BE2C (cell line): ENCODE results near the gene PDGFC.

ENCODE experiments used
- DNase-seq: peaks from one replicate; pipeline ENCODE4 v3.0.0-alpha.2; 2020
- H3K27me3 ChIP-seq: fragments of 250-450 bp; sonication (Bioruptor Pico); 2 replicates; pipeline ENCODE4 v1.5.1; 2020; ENCODE audit warnings: mild to moderate bottlenecking
- H3K36me3 ChIP-seq: fragments of 250-450 bp; sonication (Bioruptor Pico); 2 replicates; pipeline ENCODE4 v1.5.1; 2020; ENCODE audit warnings: mild to moderate bottlenecking
- H3K4me1 ChIP-seq: fragments of 250-450 bp; sonication (Bioruptor Pico); 2 replicates; pipeline ENCODE4 v1.5.1; 2020
- H3K4me3 ChIP-seq: 2 replicates; pipeline ENCODE4 v1.5.1; 2011; ENCODE audit warnings: low read depth, low read length
- H3K9me3 ChIP-seq: fragments of 250-450 bp; sonication (Bioruptor Pico); 2 replicates; pipeline ENCODE4 v1.5.1; 2020
- TF ChIP-seq, protein P1 (sequence below): IDR thresholded peaks from 2 replicates; pipeline ENCODE4 v1.5.1; 2012; ENCODE audit warnings: mild to moderate bottlenecking, low read depth, low read length

Gene PDGFC

DNA sequence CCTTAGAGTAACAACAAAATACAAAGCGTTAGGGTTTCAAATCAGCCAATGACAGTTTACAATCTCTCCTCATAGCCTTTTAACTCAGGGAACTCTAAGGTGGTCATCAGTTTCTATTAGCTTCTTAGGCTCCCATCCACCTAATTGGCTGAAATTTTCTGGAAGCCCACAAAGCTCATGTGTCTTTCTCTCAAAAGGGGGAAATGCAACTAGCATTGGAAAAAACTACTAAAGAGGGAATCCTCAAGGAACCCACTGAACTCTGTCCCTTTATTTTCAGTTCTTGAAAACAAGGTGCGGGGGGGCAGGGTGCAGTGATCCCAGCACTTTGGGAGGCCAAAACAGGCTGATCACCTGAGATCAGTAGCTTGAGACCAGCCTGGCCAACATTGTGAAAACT lies 56.4 kb downstream of the PDGFC start:
- no peaks in the 10 kb centered on the region for H3K36me3 ChIP-seq
- TF ChIP-seq, protein P1, sequence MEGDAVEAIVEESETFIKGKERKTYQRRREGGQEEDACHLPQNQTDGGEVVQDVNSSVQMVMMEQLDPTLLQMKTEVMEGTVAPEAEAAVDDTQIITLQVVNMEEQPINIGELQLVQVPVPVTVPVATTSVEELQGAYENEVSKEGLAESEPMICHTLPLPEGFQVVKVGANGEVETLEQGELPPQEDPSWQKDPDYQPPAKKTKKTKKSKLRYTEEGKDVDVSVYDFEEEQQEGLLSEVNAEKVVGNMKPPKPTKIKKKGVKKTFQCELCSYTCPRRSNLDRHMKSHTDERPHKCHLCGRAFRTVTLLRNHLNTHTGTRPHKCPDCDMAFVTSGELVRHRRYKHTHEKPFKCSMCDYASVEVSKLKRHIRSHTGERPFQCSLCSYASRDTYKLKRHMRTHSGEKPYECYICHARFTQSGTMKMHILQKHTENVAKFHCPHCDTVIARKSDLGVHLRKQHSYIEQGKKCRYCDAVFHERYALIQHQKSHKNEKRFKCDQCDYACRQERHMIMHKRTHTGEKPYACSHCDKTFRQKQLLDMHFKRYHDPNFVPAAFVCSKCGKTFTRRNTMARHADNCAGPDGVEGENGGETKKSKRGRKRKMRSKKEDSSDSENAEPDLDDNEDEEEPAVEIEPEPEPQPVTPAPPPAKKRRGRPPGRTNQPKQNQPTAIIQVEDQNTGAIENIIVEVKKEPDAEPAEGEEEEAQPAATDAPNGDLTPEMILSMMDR: no peak

DNA sequence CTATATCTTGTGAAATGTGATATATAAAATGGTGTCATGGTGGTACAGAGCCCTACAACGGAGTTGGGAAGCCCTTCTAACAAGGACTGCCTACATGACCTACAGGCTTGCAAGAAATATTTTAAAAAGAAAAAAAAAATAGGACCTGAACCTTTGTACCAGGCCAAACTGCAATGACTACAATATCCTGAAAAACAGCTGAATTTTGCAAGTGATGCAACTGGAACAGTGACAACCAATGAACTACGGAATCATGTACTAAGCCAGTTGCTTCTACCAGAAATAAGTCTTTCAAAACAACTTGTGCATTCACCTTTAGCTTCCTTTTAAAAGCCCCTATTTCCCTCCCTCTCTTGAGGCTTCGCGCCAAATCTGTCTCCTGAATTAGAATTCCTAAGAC lies 58.4 kb downstream of the PDGFC start:
- no peaks in the 10 kb centered on the region for H3K4me1 ChIP-seq
- no peak for DNase-seq
- H3K36me3 ChIP-seq: no peaks in the 10 kb centered on the region
- TF ChIP-seq, protein P1: no peak
- H3K4me3 ChIP-seq: no peak overlapping the region
- H3K9me3 ChIP-seq: no peaks in the 10 kb centered on the region
- no peaks in the 10 kb centered on the region for H3K27me3 ChIP-seq

More for the DNA sequence above, 56.4 kb downstream of the PDGFC start:
- Histone ChIP-seq H3K9me3 (no peaks in the 10 kb centered on the region), H3K27me3 (no peaks in the 10 kb centered on the region), H3K4me1 (no peaks in the 10 kb centered on the region), H3K4me3 (no peak overlapping the region)
- no peak for DNase-seq

DNA sequence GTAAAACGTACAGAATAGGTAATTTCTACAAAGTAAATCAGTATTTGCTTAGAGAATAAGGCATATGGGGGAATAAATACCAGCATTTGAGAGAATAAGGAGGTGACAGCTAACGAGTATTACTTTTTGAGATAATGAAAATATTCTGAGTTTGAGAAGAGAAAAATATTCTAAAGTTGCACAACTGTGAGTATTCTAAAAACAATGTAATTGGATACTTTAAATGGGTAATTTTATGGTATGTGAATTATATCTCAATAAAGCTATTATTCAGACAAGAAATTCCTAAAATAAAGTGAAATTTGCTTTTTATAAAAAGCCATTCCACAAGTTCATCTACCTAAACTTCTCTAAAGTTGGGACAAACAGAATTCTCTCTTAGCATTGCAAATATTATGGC lies 62.6 kb downstream of the PDGFC start:
- H3K4me1 ChIP-seq: no peaks in the 10 kb centered on the region

DNA sequence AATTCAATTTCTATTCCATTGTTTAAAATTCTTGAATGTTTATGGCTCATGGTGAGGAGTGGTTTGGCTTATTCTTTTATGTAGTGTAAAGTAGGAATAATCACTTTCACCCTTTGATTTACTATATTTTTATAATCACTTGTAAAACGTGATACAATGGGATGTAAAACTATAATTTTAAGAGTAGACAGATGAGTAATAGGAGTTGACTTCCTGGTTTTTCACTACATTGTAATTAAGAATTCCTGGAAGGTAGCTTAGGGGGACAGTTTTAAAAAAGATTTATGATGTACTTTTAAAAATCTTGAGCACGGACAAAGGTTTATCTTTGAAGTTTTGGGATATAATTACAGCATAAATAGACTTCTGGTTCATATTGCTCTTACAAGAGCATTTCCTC lies 65.3 kb downstream of the PDGFC start:
- Histone ChIP-seq H3K9me3 (no peaks in the 10 kb centered on the region), H3K4me1 (no peaks in the 10 kb centered on the region), H3K27me3 (no peaks in the 10 kb centered on the region; the same call in 1 of the 2 replicates), H3K4me3 (no peak overlapping the region), H3K36me3 (no peaks in the 10 kb centered on the region)
- DNase-seq: no peak
- TF ChIP-seq, protein P1: no peak

More for the DNA sequence above, 62.6 kb downstream of the PDGFC start:
- no peak overlapping the region for H3K4me3 ChIP-seq
- H3K27me3 ChIP-seq: no peaks in the 10 kb centered on the region; the same call in 1 of the 2 replicates
- DNase-seq: no peak
- TF ChIP-seq, protein P1: no peak
- no peaks in the 10 kb centered on the region for H3K36me3 ChIP-seq
- no peaks in the 10 kb centered on the region for H3K9me3 ChIP-seq

- Histone ChIP-seq H3K4me3 (no peak overlapping the region), H3K4me1 (no peaks in the 10 kb centered on the region), H3K36me3 (no peaks in the 10 kb centered on the region), H3K9me3 (no peaks in the 10 kb centered on the region), H3K27me3 (no peaks in the 10 kb centered on the region; the same call in 1 of the 2 replicates)
- no peak for DNase-seq
- TF ChIP-seq, protein P1: no peak
These were observed 69.7 kb downstream of the PDGFC start for GRCh38 chr4:156901871-156902270.

DNA sequence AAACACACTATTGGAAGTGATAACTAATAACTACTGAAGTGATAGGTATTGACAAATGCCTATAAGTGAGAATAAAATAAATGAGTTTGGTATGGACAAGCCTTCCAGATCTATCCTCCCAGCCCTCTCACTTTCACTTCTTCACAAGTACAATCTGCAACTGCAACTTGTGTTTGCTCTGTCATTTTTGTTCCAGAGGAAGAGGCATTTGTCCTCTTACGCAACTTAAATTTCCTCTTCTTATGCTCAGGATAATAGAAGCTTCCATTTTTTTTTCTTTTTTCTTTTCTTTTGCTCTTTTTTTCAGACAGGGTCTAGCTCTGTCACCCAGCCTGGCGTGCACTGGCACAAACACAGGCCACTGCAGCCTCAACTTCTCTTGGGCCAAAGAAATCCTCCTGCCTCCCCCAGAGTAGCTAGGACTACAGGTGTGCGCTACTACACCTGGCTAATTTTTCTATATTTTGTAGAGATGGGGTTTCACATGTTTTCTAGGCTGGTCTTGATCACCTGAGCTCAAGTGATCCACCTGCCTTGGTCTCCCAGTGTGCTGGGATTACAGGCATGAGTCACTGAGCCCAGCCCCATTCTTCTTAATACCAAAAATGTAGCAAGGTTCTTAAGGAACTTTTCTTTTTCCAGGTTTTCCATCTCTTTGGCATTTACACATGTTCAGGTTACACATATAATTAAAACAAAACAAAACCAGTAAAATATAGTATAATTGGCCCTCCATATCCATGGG lies 73.1 kb downstream of the PDGFC start:
- no peaks in the 10 kb centered on the region for H3K4me1 ChIP-seq
- TF ChIP-seq, protein P1: no peak
- no peak for DNase-seq

More for the DNA sequence above, 73.1 kb downstream of the PDGFC start:
- H3K4me3 ChIP-seq: no peak overlapping the region
- no peaks in the 10 kb centered on the region for H3K27me3 ChIP-seq
- H3K9me3 ChIP-seq: no peaks in the 10 kb centered on the region
- no peaks in the 10 kb centered on the region for H3K36me3 ChIP-seq
